IMR-90 (cell line): ENCODE data around the gene SAMD1. TPM values are rescaled to one million over a fixed set of nuclear protein-coding genes. Genes with fewer than 3 reads are reported as not detected.

Source experiments
- ATAC-seq: fragments of 200-7000 bp; cut with Tn5 transposase; 2 replicates; pipeline ENCODE4 v1.9.1; 2020; ENCODE audit warnings: low read depth, mild to moderate bottlenecking, moderate library complexity
- BruUV-seq: library from RNA; stranded (reverse); fragments of 400-500 nt; replicated peaks from 2 replicates; lab custom pipeline; 2021; lab: Mats Ljungman, UMichigan
- CTCF ChIA-PET: fragments of 300-600 bp; formaldehyde crosslinking; extraction: SDS; loops from one replicate; lab custom pipeline; 2021; ENCODE audit warnings: antibody characterized with exemption; lab: Yijun Ruan, JAX
- POLR2A ChIA-PET: fragments of 300-600 bp; sonication (Branson Sonifier 250); formaldehyde crosslinking; loops from one replicate; lab custom pipeline; 2022; ENCODE audit warnings: antibody characterized with exemption; ENCODE audit not compliant: unreplicated experiment; lab: Charles Lee
- DNase-seq: peaks from one replicate; pipeline ENCODE4 v3.0.0; 2013
- H2AFZ ChIP-seq: replicated peaks from 2 replicates; pipeline ENCODE3; 2013; ENCODE audit warnings: low read length, mild to moderate bottlenecking; ENCODE audit not compliant: poor library complexity
- H2AK5ac ChIP-seq: 2 replicates; pipeline ENCODE4 v1.6.1; 2013; ENCODE audit warnings: low read depth, low read length, inconsistent platforms
- H2AK9ac ChIP-seq: replicated peaks from 2 replicates; pipeline ENCODE3; 2013; ENCODE audit warnings: mild to moderate bottlenecking, low read depth, low read length, moderate library complexity; ENCODE audit not compliant: poor library complexity
- H2BK120ac ChIP-seq: 2 replicates; pipeline ENCODE4 v1.6.1; 2013; ENCODE audit warnings: low read depth, low read length, inconsistent platforms
- H2BK15ac ChIP-seq: 3 replicates; pipeline ENCODE4 v1.6.1; 2013; ENCODE audit warnings: low read depth, low read length, inconsistent platforms
- H2BK20ac ChIP-seq: 2 replicates; pipeline ENCODE4 v1.6.1; 2013; ENCODE audit warnings: low read depth, mild to moderate bottlenecking, inconsistent platforms, low read length, moderate library complexity
- H2BK5ac ChIP-seq: 2 replicates; pipeline ENCODE4 v1.6.1; 2013; ENCODE audit warnings: mild to moderate bottlenecking, low read depth, low read length, inconsistent platforms; ENCODE audit not compliant: poor library complexity, severe bottlenecking
- H3K14ac ChIP-seq: replicated peaks from 2 replicates; pipeline ENCODE4 v1.6.1; 2013; ENCODE audit warnings: low read depth, low read length, inconsistent platforms
- H3K18ac ChIP-seq: 2 replicates; pipeline ENCODE4 v1.6.1; 2013; ENCODE audit warnings: low read depth, low read length, control low read depth
- H3K23ac ChIP-seq: 2 replicates; pipeline ENCODE4 v1.6.1; 2013; ENCODE audit warnings: low read depth, low read length, inconsistent platforms
- H3K27ac ChIP-seq: 2 replicates; pipeline ENCODE4 v1.5.1; 2013; ENCODE audit warnings: mild to moderate bottlenecking, control low read depth, low read length; ENCODE audit not compliant: insufficient read depth
- H3K27me3 ChIP-seq: 2 replicates; pipeline ENCODE4 v1.6.1; 2013; ENCODE audit warnings: low read length; ENCODE audit not compliant: control insufficient read depth, insufficient read depth
- H3K36me3 ChIP-seq: 2 replicates; pipeline ENCODE4 v1.6.1; 2013; ENCODE audit warnings: low read length, mixed read lengths; ENCODE audit not compliant: control insufficient read depth, insufficient read depth
- H3K4ac ChIP-seq: 2 replicates; pipeline ENCODE4 v1.6.1; 2013; ENCODE audit warnings: low read depth, low read length, inconsistent platforms
- H3K4me1 ChIP-seq: 2 replicates; pipeline ENCODE4 v1.6.1; 2013; ENCODE audit warnings: low read length, mixed read lengths; ENCODE audit not compliant: control insufficient read depth, insufficient read depth
- H3K4me2 ChIP-seq: 2 replicates; pipeline ENCODE4 v1.6.1; 2013; ENCODE audit warnings: low read depth, mild to moderate bottlenecking, control low read depth, low read length, moderate library complexity
- H3K4me3 ChIP-seq: 2 replicates; pipeline ENCODE4 v1.5.1; 2013; ENCODE audit warnings: low read depth, mild to moderate bottlenecking, control low read depth, low read length, moderate library complexity; ENCODE audit not compliant: insufficient read depth
- H3K56ac ChIP-seq: 2 replicates; pipeline ENCODE4 v1.6.1; 2013; ENCODE audit warnings: low read length, inconsistent platforms; ENCODE audit not compliant: insufficient read depth; ENCODE audit errors: extremely low read depth
- H3K79me1 ChIP-seq, 2 experiments: 2 replicates each; pipeline ENCODE4 v1.6.1; 2013; ENCODE audit warnings: low read length in 2 of 2, inconsistent platforms in 1 of 2, low read depth in 1 of 2
- H3K9ac ChIP-seq: 2 replicates; pipeline ENCODE4 v1.6.1; 2013; ENCODE audit warnings: low read depth, low read length, control low read depth
- H3K9me1 ChIP-seq: 2 replicates; pipeline ENCODE4 v1.6.1; 2013; ENCODE audit warnings: low read length, inconsistent platforms; ENCODE audit not compliant: insufficient read depth
- H3K9me3 ChIP-seq: 2 replicates; pipeline ENCODE4 v1.6.1; 2013; ENCODE audit warnings: low read length; ENCODE audit not compliant: control insufficient read depth, insufficient read depth
- H4K20me1 ChIP-seq: 2 replicates; pipeline ENCODE4 v1.6.1; 2013; ENCODE audit warnings: low read length, inconsistent platforms; ENCODE audit not compliant: insufficient read depth
- H4K5ac ChIP-seq: 2 replicates; pipeline ENCODE4 v1.6.1; 2013; ENCODE audit warnings: mild to moderate bottlenecking, low read depth, low read length, control low read depth
- H4K8ac ChIP-seq, 2 experiments: 2 replicates each; pipeline ENCODE4 v1.6.1; 2013; ENCODE audit warnings: low read depth in 2 of 2, low read length in 2 of 2, control low read depth in 1 of 2, inconsistent platforms in 1 of 2
- H4K91ac ChIP-seq: 2 replicates; pipeline ENCODE4 v1.6.1; 2013; ENCODE audit warnings: low read depth, low read length, inconsistent platforms; ENCODE audit not compliant: insufficient read depth
- MAFK ChIP-seq: IDR thresholded peaks from 2 replicates; pipeline ENCODE4 v1.6.1; 2012; ENCODE audit warnings: low read depth, low read length, improper control_type of control experiment
- WGBS, 2 experiments: methylation state at CpG; one replicate each; pipeline versions ENCODE4 v1.1.5 to v1.1.7; 2013; ENCODE audit warnings: missing lambda C conversion rate in 2 of 2; ENCODE audit not compliant: insufficient read length in 1 of 2; ENCODE audit errors: extremely low coverage in 2 of 2; 5-methylcytosine and 5-hydroxymethylcytosine counted together
- dilution Hi-C: fragments of 300-500 bp; cut with HindIII; formaldehyde crosslinking; loops from one replicate; pipeline ENCODE4 v1.14.3; 2018; ENCODE audit warnings: low sequenced_read_pairs; ENCODE audit not compliant: unreplicated experiment
- in situ Hi-C: fragments of 300-500 bp; cut with MboI; formaldehyde crosslinking; loops from 3 replicates; pipeline ENCODE4 v1.14.3; 2019; ENCODE audit warnings: low sequenced_read_pairs, inconsistent platforms, mixed read lengths
- intact Hi-C: fragments of 100-400 bp; cut with micrococcal nuclease; formaldehyde crosslinking; loops from 2 replicates; pipeline ENCODE4 v1.10.0; 2022
- polyA plus RNA-seq, 3 experiments: library from polyadenylated mRNA; depleted of rRNA; stranded (reverse); fragments of >200 nt; gene quantifications; 2 replicates each; pipeline ENCODE4 v1.2.3, GENCODE V29; 2012; ENCODE audit warnings: low replicate concordance in 1 of 3
- total RNA-seq: library from RNA; depleted of rRNA; stranded (reverse); fragments of >200 nt; gene quantifications from 2 replicates; pipeline ENCODE4 v1.2.3, GENCODE V29; 2012
- TF ChIP-seq, protein P1 (sequence below): conservative IDR thresholded peaks from 2 replicates; pipeline ENCODE4 v1.5.1; 2012; ENCODE audit warnings: mild to moderate bottlenecking, low read depth, low read length, improper control_type of control experiment

The SAMD1 gene
- total and polyA plus RNA-seq, 2 of the 4 experiments (the other 2 are of a cell fraction): 6.5 to 14.1 TPM

DNA sequence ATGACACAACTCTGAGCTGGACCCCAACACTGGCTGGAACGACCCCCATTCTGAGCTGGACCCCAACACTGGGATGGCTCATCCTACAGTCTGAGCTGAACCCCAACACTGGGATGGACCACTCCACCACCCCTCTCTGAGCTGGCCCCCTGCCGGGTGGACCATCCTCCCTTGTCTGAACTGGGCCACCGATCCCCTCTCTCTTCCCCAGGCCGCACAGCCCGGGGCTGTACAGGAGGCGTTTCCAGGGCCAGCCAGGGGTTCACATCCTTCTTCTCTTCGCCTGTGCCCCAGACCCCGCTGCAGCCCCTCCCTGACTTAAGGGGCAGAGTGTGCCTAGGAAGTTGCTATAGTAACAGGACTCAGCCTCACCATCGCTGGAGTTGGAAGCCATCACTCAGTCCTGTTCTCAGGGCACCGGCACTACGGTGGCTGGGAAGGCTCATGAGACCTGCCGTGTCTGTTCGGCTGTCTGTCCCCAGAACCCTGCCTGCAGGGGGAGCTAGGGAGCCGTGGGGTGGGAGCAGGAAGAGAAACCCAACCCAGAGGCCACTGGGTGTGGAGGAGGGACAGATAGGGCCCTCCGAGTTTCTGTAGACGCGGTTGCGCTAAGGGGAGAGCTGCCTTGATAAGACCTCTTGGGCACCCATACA is 23.3 kb upstream of the SAMD1 start:
- peaks cover 17% of the 10 kb centered on the region; the same call in 1 of the 2 replicates for H3K9me1 ChIP-seq
- no peak overlapping the region for H2AFZ ChIP-seq
- H4K91ac ChIP-seq: no peak overlapping the region
- in situ Hi-C loops (no loop called here), intact Hi-C loops (no loop called here), dilution Hi-C loops (no loop called here)
- no TSS peak for BruUV-seq
- H3K27me3 ChIP-seq: no peaks in the 10 kb centered on the region
- POLR2A ChIA-PET: no interaction called here
- no peaks in the 10 kb centered on the region for H3K9me3 ChIP-seq
- 0 out of 2 replicates have a peak overlapping the region, but pooled peaks have one; percentile 56 for H2AK5ac ChIP-seq
- peak overlapping the region; percentile 21 for H2AK9ac ChIP-seq
- peaks cover 20% of the 10 kb centered on the region for H3K4me1 ChIP-seq
- no peak for DNase-seq
- no peak overlapping the region for H3K56ac ChIP-seq
- no peak overlapping the region for H3K14ac ChIP-seq
- peaks cover 10 to 71% of the 10 kb centered on the region in 2 experiments for H3K79me1 ChIP-seq
- TF ChIP-seq, protein P1, sequence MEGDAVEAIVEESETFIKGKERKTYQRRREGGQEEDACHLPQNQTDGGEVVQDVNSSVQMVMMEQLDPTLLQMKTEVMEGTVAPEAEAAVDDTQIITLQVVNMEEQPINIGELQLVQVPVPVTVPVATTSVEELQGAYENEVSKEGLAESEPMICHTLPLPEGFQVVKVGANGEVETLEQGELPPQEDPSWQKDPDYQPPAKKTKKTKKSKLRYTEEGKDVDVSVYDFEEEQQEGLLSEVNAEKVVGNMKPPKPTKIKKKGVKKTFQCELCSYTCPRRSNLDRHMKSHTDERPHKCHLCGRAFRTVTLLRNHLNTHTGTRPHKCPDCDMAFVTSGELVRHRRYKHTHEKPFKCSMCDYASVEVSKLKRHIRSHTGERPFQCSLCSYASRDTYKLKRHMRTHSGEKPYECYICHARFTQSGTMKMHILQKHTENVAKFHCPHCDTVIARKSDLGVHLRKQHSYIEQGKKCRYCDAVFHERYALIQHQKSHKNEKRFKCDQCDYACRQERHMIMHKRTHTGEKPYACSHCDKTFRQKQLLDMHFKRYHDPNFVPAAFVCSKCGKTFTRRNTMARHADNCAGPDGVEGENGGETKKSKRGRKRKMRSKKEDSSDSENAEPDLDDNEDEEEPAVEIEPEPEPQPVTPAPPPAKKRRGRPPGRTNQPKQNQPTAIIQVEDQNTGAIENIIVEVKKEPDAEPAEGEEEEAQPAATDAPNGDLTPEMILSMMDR: peak; percentile 36
- no peak for TF ChIP-seq MAFK
- no peaks in the 10 kb centered on the region for H3K36me3 ChIP-seq
- H4K5ac ChIP-seq: no peak overlapping the region
- H2BK15ac ChIP-seq: no peak overlapping the region
- peak overlapping the region in 1 of 2 experiments; percentile 83; a peak in 2 of 4 replicates for H4K8ac ChIP-seq
- H4K20me1 ChIP-seq: peaks cover 8% of the 10 kb centered on the region
- H3K27ac ChIP-seq: no peak overlapping the region
- H3K23ac ChIP-seq: no peak overlapping the region
- CTCF ChIA-PET: no interaction called here
- H2BK5ac ChIP-seq: no peak overlapping the region
- H3K4me3 ChIP-seq: no peak overlapping the region
- no peak for ATAC-seq
- no peak overlapping the region for H3K18ac ChIP-seq
- no peak overlapping the region for H3K4me2 ChIP-seq
- H3K9ac ChIP-seq: no peak overlapping the region
- no peak overlapping the region for H2BK120ac ChIP-seq
- H2BK20ac ChIP-seq: no peak overlapping the region
- no peak overlapping the region for H3K4ac ChIP-seq
- WGBS, 2 experiments: 82% methylated on average over 7 of the region's 18 CpGs; no CpG with 5 or more reads in 1 of the 2 experiments
